OCI-LY7 (cell line): ENCODE measurements around the gene CRELD2. TPM values are rescaled to one million over a fixed set of nuclear protein-coding genes. Genes with fewer than 3 reads are reported as not detected.

Experiments
- BruUV-seq: library from RNA; stranded (reverse); fragments of 400-500 nt; replicated peaks from 2 replicates; lab custom pipeline; 2021; lab: Mats Ljungman, UMichigan
- CTCF ChIA-PET: fragments of 300-600 bp; sonication (Branson Sonifier 250); formaldehyde crosslinking; loops from one replicate; lab custom pipeline; 2022; ENCODE audit warnings: antibody characterized with exemption; ENCODE audit not compliant: unreplicated experiment; lab: Charles Lee
- POLR2A ChIA-PET: fragments of 300-600 bp; sonication (Branson Sonifier 250); formaldehyde crosslinking; loops from one replicate; lab custom pipeline; 2022; ENCODE audit warnings: antibody characterized with exemption; lab: Charles Lee
- DNase-seq: peaks from one replicate; pipeline ENCODE4 v3.0.0-alpha.2; 2015; ENCODE audit warnings: low spot score
- H2AFZ ChIP-seq: fragments of 200-600 bp; sonication (generic), shearing (Covaris generic); 2 replicates; pipeline ENCODE4 v1.6.1; 2014; ENCODE audit warnings: mild to moderate bottlenecking, antibody characterized with exemption, low read length, moderate library complexity
- H3K27ac ChIP-seq: fragments of 200-600 bp; sonication (generic); 2 replicates; pipeline ENCODE4 v1.5.1; 2014; ENCODE audit warnings: mixed run types, low read depth, mild to moderate bottlenecking, moderate library complexity, low read length, inconsistent platforms; ENCODE audit not compliant: poor library complexity, severe bottlenecking
- H3K36me3 ChIP-seq: fragments of 200-600 bp; sonication (generic); 2 replicates; pipeline ENCODE4 v1.6.1; 2014; ENCODE audit warnings: mild to moderate bottlenecking, antibody characterized with exemption, low read length, moderate library complexity, mixed read lengths; ENCODE audit not compliant: insufficient read depth
- H3K4me1 ChIP-seq: fragments of 200-600 bp; sonication (generic); 2 replicates; pipeline ENCODE4 v1.5.1; 2014; ENCODE audit warnings: mild to moderate bottlenecking, low read length; ENCODE audit not compliant: insufficient read depth, poor library complexity, severe bottlenecking
- H3K4me2 ChIP-seq: fragments of 200-600 bp; sonication (generic); 2 replicates; pipeline ENCODE4 v1.6.1; 2014; ENCODE audit warnings: mild to moderate bottlenecking, low read length
- H3K4me3 ChIP-seq: fragments of 200-600 bp; sonication (generic); 2 replicates; pipeline ENCODE4 v1.5.1; 2014; ENCODE audit warnings: mild to moderate bottlenecking, low read depth, low read length; ENCODE audit not compliant: poor library complexity, severe bottlenecking
- H3K79me2 ChIP-seq: fragments of 200-600 bp; sonication (generic); 2 replicates; pipeline ENCODE4 v1.6.1; 2016; ENCODE audit warnings: low read depth, mild to moderate bottlenecking, low read length, moderate library complexity, mixed read lengths; ENCODE audit not compliant: insufficient read depth
- H3K9me2 ChIP-seq: fragments of 200-600 bp; sonication (generic); 2 replicates; pipeline ENCODE4 v1.6.1; 2016; ENCODE audit warnings: mild to moderate bottlenecking, low read length, mixed read lengths; ENCODE audit not compliant: insufficient read depth
- H3K9me3 ChIP-seq: fragments of 200-600 bp; sonication (generic); 2 replicates; pipeline ENCODE4 v1.6.1; 2014; ENCODE audit warnings: mild to moderate bottlenecking, mixed run types, low read length, mixed read lengths
- H4K20me1 ChIP-seq: fragments of 200-600 bp; sonication (generic); 2 replicates; pipeline ENCODE4 v1.6.1; 2014; ENCODE audit warnings: mild to moderate bottlenecking, antibody characterized with exemption, low read length, moderate library complexity, mixed read lengths; ENCODE audit not compliant: insufficient read depth
- EZH2phosphoT487 ChIP-seq: fragments of 200-600 bp; sonication (generic); IDR thresholded peaks from 2 replicates; pipeline ENCODE4 v1.6.1; 2018; ENCODE audit warnings: low read depth, borderline replicate concordance, mild to moderate bottlenecking, mixed run types, antibody characterized with exemption, low read length, moderate library complexity, mixed read lengths
- intact Hi-C: fragments of 100-400 bp; cut with micrococcal nuclease; formaldehyde crosslinking; loops from one replicate; pipeline ENCODE4 v1.10.0; 2022; ENCODE audit not compliant: unreplicated experiment
- total RNA-seq, 2 experiments: library from RNA; depleted of rRNA in 1 of 2; stranded (reverse); fragments of >200 nt in 1 of 2; shearing (Covaris generic) in 1 of 2; gene quantifications; 2 replicates each; pipeline ENCODE4 v1.2.3, GENCODE V29; 2014 to 2022
- TF ChIP-seq, protein P1 (sequence below): fragments of 200-600 bp; sonication (generic); conservative IDR thresholded peaks from 2 replicates; pipeline ENCODE4 v1.5.1; 2014; ENCODE audit warnings: mild to moderate bottlenecking, antibody characterized with exemption, low read length, moderate library complexity, mixed read lengths

CRELD2 gene
- total RNA-seq, 2 experiments from 2014 or later, result 32.0 to 32.5 TPM

DNA sequence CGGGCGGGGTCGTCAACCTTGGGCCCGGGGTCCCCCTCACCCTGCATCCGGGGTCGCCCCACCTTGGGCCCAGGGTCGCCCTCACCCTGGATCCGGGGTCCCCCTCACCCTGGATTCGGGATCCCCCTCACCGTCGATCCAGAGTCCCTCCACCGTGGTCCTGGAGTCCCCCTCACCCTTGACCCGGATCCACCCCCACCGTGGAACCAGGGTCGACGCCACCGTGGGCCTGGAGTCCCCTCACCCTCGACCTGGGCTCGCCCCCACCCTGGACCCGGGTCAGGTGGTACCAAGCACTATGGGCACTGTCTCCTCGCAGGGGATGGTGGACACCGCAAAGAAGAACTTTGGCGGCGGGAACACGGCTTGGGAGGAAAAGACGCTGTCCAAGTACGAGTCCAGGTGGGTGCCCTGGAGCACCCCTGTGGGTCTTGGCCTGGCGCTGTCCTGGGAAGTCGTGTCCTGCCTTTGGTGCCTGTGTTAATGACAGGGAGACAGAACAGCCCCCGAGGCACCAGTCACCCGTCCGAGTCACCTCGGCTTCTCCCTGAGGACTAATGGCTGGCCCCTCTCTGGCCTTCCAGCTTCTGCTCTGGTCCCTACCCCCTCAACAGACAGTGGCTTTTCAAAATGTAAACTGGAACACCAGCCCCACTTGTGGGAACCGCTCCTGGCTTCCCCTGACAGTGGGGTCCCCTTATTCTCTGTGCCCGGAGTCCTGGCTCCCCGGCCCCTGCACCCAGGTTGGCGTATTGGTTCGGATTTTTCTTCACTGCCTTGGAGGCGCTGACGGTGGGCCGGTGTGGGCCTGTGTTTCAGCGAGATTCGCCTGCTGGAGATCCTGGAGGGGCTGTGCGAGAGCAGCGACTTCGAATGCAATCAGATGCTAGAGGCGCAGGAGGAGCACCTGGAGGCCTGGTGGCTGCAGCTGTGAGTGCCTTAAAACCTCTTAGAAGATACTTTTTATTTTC is 762 bp downstream of the CRELD2 start:
- H3K27ac ChIP-seq, result no peak overlapping the region
- H3K4me2 ChIP-seq, result peak overlapping the region; percentile 97
- H3K4me3 ChIP-seq, result peak overlapping the region; percentile 82
- H4K20me1 ChIP-seq, result no peaks in the 10 kb centered on the region
- no peaks in the 10 kb centered on the region for H3K36me3 ChIP-seq
- TF ChIP-seq EZH2phosphoT487, result no peak
- TF ChIP-seq, protein P1, sequence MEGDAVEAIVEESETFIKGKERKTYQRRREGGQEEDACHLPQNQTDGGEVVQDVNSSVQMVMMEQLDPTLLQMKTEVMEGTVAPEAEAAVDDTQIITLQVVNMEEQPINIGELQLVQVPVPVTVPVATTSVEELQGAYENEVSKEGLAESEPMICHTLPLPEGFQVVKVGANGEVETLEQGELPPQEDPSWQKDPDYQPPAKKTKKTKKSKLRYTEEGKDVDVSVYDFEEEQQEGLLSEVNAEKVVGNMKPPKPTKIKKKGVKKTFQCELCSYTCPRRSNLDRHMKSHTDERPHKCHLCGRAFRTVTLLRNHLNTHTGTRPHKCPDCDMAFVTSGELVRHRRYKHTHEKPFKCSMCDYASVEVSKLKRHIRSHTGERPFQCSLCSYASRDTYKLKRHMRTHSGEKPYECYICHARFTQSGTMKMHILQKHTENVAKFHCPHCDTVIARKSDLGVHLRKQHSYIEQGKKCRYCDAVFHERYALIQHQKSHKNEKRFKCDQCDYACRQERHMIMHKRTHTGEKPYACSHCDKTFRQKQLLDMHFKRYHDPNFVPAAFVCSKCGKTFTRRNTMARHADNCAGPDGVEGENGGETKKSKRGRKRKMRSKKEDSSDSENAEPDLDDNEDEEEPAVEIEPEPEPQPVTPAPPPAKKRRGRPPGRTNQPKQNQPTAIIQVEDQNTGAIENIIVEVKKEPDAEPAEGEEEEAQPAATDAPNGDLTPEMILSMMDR, result no peak
- H2AFZ ChIP-seq, result no peak overlapping the region
- H3K4me1 ChIP-seq, result peaks cover 28% of the 10 kb centered on the region
- no TSS peak for BruUV-seq
- DNase-seq, result no peak
- intact Hi-C loops, result loop anchor here (2.0 kb wide), 1 partner anchor 66 kb away; the partner anchor contains the start of gene ZBED4
- POLR2A ChIA-PET, result no interaction called here
- H3K79me2 ChIP-seq, result peaks cover 8% of the 10 kb centered on the region; the same call in 1 of the 2 replicates
- H3K9me2 ChIP-seq, result no peaks in the 10 kb centered on the region
- CTCF ChIA-PET, result no interaction called here
- no peaks in the 10 kb centered on the region for H3K9me3 ChIP-seq

- H3K4me1 ChIP-seq, result peaks cover 45% of the 10 kb centered on the region
Observed at GRCh38 chr22:49920859-49921258, 2.4 kb downstream of the CRELD2 start.

More at GRCh38 chr22:49920859-49921258, 2.4 kb downstream of the CRELD2 start:
- no peak overlapping the region for H3K27ac ChIP-seq
- H2AFZ ChIP-seq, result no peak overlapping the region
- intact Hi-C loops, result no loop called here
- ChIA-PET POLR2A (no interaction called here), CTCF (interaction anchor here (1.2 kb wide), 1 partner anchor 8 kb away, joined by 3 read pairs; no protein-coding TSS in a partner anchor)
- no peaks in the 10 kb centered on the region for H4K20me1 ChIP-seq
- H3K9me2 ChIP-seq, result no peaks in the 10 kb centered on the region
- H3K4me3 ChIP-seq, result no peak overlapping the region
- DNase-seq, result no peak
- peaks cover 8% of the 10 kb centered on the region; the same call in 1 of the 2 replicates for H3K79me2 ChIP-seq
- no peak overlapping the region for H3K4me2 ChIP-seq
- no peaks in the 10 kb centered on the region for H3K9me3 ChIP-seq
- H3K36me3 ChIP-seq, result no peaks in the 10 kb centered on the region
- BruUV-seq, result no TSS peak
- TF ChIP-seq EZH2phosphoT487, result no peak
- TF ChIP-seq, protein P1, result no peak
